ENCODE measurements around the gene XPO4.
"Not testable (repeated sequence)": the region's sequence is repeated elsewhere in the genome, so short reads cannot be mapped to it uniquely, and the experiment has no call there.

Gene XPO4

DNA sequence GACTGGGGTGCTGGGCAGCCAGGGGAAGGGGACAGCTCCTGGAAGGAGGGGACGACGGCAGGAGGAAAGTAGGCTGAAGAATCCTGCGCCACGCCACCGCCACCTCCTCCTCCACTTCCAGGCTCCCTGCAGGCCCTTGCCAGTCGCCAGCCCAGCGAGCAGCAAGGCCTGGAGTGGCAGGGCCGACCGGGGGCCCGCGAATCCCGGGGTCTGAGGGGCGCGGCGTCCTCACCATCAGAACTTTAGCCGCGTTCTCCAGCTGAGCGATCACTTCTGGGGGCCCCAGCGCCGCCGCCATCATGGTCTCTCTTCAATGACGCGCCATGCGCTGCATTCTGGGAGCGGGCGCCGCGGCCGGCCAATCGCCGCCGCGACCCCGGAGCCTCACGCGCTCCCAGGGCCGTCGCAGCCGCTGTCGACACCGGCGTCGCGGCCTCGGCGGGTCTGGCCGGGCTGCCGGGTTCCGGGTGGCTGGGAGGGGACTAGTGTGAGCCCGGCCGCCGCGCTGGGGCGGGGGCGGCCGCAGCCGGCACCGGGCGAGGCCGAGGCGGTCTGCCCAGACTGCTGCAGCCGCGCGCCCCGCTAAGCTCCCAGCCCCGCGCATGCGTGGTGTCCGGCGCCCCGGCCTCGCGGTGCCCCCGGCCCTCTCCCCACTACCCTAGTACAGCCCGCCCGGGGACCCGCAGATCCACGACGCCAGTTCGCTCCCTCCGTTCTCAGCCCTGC lies at the start of gene XPO4:
TSS of gene XPO4 (minus strand) at position 309 of the 726 bp plus-strand sequence. CDS start at position 301, 8 bp downstream.
- DNase-seq (ENCODE audit: low read depth), result peak; percentile 29

DNA sequence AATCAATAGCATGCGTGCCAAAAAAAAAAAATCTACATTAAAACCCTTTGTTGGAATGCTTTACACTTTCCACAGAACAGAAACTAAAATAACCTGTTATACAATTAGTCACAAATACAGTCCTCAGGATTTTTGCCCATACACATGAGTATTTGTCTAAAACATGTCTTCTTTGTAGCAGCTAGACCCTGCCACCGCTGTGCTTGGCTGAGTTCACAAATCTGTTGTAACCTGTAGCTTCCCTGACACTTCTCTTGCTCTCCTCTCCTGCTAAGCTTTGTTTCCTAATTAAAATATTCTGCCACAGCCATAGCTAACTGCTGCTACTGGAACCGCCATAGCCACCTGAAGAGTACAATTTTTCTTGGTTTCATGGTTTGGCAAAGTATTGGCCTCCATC lies 45.5 kb upstream of the XPO4 start:
- DNase-seq (ENCODE audit: low read depth), result not testable (repeated sequence)

DNA sequence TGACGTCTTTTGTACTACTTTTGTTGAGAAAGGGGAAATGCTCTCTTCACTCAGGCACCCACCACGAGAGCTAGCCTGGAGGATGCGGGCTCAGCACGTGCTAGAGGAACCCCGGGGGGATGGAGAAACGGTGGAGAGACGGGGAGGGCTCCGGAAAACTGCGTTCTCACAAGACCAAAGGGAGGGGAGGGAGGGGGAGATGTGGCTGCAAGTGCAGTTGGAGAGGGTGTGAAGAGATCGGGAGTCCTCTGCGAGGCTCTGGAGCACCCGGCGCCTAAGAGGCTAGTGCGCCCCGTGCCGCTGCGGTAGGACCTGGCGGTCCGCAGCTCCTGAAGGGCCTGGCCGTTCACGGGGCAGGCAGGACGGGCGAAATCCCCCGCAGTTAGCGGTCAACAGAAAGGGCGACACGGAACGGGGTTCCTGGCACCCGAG lies 43.4 kb upstream of the XPO4 start:
- DNase-seq (ENCODE audit: low read depth), result no peak

DNA sequence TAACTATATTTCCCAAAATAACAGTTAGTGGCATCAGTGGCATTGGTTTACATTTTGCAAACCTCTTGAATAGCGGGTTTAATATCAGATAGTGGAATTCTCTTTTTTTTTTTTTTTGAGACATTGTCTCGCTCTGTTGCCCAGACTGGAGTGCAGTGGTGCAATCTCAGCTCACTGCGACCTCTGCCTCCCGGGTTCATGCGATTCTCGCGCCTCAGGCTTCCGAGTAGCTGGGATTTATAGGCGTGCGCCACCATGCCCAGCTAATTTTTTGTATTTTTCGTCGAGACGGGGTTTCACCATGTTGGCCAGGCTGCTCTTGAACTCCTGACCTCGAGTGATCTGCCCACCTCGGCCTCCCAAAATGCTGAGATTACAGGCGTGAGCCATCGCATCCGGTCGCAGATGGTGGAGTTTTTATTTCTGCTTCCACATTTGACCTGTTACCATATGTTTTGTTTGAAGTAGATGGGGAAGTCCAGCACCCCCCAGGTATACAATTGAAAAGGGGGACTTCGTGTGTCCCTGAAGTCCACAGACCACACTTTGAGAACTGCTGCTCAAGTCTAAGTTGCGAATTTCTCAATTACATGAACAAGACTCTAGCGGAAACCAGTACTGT lies 40.5 kb upstream of the XPO4 start:
- DNase-seq (ENCODE audit: low read depth), result no peak

DNA sequence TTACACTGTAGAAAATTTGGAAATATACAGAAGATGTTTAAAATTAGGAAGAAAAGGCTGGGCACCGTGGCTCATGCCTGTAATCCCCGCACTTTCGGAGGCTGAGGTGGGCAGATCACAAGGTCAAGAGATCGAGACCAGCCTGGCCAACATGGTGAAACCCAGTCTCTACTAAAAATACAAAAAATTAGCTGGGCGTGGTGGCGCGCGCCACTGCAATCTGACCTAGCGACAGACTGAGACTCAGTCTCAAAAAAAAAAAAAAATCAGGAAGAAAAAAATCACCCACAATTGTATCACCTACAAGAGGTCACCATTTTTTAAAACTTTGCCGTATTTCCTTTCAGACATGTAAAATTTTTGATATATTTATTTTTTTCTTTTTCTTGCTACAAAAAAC lies 38.0 kb upstream of the XPO4 start:
- DNase-seq (ENCODE audit: low read depth), result not testable (repeated sequence)

DNA sequence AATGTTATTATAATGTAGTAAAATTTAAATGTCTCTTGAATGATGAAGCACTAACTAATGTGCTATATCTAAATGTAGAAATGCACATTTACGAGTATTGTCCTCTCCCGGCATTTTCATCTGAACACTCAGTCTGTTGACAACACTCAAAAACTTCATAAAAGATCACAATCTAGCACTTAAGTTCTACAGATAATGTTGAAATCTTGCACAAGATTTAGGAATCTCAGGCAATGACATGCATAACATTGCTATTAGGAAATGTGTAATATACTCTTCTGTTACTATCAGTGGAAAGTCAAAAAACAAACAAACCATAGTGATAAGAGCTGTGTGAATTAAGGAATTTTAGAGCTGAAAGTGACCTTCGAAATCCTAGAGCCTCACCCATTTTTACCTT lies 37.5 kb upstream of the XPO4 start:
- peak; percentile 59 for DNase-seq (ENCODE audit: low read depth)

DNA sequence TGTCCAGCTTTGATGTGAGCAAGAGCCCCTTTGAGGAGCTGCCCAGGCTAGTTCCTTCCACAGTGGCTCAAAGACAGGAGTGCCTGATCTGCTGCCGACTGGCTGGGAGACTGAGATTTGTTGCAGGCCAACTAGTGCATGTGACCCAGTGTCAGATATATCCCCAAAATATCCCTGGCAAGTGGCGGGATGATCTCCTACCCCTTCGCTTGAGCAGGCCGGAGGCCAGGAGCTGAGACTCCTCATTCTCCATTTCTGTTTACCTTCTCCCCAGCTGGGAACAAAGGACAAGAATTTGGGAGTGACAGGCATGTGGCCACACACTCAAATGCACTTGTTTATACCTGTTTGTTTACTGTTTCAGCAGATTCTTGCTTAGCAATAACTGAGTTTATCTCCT lies 37.1 kb upstream of the XPO4 start:
- no peak for DNase-seq (ENCODE audit: low read depth)

DNA sequence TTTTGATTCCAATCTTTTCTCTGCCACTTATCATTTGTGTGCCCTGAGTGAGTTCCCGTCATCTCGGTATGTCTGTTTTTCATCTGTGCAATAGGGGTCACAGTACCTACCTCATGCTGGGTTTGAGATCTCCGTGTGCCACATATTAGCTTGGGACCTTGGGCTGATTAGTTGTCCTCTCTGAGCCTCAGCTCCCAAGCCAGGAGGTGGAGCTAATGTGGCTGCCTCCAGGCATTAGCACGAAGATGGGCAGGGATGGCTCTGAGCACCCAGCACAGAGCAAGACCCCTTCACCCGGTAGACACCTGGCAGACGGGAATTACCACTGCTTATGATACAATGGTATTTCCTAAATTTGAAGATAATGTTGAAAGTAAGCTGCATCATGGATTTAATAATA lies 35.8 kb upstream of the XPO4 start:
- no peak for DNase-seq (ENCODE audit: low read depth)

DNA sequence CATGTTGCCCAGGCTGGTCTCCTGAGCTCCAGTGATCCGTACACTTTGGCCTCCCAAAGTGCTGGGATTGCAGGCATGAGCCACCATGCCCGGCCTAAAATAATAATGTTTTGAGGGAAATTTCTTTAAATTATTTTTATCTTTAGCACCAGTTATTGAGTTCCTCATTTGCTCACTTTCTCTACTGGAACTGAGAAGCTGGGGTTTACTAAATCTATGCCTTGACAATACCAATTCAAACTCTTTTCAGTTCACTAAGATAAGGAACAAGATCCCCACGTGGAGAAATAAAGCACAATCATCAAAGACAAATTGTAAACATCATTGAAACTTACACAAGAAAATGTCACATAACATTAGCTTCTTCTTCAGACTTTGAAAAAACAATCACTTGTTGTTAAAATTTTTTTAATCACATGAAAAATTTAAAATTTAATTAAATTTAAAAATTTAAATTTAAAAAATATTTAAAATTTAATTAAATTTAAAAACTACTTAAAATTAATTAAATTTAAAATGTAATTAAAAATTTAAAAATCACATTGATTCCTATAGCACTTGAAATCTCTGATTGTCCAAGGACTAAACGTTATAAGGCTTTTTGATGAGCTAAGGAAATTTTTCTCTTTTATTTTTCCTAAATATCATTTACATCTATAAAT lies 25.2 kb upstream of the XPO4 start:
- no peak for DNase-seq (ENCODE audit: low read depth)

DNA sequence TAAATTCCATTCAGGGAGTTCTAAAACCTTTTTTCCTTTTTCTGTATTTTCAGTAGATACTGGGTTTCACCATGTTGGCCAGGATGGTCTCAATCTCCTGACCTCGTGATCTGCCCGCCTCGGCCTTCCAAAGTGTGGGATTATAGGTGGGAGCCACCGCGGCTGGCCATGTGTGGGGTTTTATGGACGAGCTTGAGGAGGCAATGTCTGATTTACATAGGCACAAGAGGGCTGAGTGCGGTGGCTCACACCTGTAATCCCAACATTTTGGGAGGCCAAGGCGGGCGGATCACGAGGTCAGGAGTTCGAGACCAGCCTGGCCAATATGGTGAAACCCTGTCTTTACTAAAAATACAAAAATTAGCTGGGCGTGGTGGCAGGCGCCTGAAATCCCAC lies 22.8 kb upstream of the XPO4 start:
- DNase-seq (ENCODE audit: low read depth), result not testable (repeated sequence)

DNA sequence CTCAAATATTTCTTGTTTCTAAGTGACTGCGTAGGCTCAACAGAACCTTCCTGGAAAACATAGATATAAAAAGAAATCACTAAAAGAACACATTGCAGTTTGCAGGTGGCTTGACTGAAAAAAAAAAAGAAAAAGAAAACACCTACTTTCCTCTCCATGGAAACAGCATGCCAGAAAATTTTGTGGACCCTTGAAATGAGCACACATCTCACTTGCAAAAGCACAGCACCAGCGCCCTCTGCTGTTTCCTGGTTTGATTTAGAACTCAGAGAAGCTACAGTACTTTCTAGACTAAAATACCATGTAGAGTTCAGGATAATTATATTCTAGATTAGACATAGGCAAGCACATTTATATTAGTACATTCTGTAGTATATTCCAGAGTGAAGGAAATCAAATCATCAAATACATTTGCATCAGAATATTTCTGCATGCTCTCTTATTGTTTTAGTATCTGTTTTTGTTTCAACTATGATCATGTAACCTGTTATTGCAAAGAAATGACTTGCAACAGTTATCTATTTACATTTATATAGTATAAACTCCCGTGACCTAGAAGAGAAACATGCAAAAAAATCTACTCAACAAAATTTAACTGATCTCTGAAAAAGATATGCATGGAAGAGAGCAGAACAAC lies 22.3 kb upstream of the XPO4 start:
- DNase-seq (ENCODE audit: low read depth), result no peak

DNA sequence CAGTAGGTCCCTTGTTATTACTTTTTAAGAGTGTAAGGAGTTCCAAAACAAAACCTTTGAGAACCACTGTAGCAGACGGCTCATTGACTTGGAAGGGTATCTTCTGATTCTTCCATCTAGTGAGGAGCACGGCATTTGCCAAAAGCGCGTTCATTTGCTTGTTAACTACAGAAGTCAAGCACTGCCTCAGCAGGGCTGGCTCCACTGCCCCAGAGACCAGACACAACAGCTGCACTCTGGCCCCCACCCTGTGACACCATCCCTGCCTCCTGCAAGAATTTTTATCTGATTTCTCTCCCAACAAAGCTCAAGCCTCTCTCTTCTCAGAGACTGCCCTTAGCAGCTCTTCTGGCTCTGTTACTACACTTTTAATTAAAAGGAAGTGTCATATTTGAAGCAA lies 20.7 kb upstream of the XPO4 start:
- DNase-seq (ENCODE audit: low read depth), result no peak

DNA sequence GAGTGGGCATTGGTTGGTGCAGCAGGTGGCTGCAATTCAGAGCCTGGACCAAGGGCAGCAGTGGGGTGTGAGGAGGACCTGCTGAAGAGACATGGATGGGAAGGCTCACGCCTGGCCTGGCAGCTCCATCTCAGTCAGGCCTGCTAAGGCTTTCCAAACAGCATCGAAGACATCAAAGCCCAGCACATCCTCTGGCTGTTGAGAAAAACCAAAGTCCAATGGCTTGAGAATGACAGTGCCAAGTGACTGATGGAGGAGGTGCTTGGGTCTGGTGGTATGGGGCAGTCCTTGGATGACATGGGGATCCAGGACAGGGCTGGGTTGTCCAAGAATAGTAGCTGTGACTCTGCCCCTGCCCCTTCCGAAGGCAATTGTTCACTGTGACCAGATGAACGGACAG lies 19.0 kb upstream of the XPO4 start:
- DNase-seq (ENCODE audit: low read depth), result no peak

DNA sequence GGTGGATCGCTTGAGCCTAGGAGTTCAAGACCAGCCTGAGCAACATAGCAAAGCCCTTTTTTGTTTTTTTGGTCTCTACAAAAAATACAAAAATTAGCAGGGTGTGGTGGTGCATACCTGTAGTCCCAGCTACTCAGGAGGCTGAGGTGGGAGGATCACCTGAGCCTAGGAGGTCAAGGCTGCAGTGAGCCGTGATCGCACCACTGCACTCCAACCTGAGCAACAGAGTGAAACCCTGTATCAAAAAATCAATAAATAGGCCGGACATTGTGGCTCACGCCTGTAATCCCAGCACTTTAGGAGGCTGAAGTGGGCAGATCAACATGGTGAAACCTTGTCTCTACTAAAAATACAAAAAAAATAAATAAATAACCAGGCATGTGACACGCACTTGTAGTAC lies 13.1 kb upstream of the XPO4 start:
- DNase-seq (ENCODE audit: low read depth), result not testable (repeated sequence)

DNA sequence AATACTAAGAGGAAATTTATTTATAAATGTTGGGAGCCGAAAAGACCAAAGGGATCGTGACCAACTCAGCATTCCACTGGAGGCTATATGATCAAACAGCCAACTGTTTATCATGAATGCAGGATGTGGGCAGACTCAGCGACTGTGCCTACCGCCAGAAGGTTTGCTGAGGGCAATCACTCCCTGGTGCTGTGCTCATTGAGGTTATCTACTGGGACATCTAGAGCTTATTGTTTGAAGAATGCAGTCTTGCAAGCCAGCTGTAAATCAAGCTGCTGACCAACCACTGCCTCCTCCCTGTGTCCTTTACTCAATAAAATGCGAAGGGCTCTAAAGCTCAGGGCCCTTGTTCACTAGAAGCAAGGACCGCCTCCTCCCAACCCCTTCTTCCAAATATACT lies 8.5 kb upstream of the XPO4 start:
- DNase-seq (ENCODE audit: low read depth), result no peak

DNA sequence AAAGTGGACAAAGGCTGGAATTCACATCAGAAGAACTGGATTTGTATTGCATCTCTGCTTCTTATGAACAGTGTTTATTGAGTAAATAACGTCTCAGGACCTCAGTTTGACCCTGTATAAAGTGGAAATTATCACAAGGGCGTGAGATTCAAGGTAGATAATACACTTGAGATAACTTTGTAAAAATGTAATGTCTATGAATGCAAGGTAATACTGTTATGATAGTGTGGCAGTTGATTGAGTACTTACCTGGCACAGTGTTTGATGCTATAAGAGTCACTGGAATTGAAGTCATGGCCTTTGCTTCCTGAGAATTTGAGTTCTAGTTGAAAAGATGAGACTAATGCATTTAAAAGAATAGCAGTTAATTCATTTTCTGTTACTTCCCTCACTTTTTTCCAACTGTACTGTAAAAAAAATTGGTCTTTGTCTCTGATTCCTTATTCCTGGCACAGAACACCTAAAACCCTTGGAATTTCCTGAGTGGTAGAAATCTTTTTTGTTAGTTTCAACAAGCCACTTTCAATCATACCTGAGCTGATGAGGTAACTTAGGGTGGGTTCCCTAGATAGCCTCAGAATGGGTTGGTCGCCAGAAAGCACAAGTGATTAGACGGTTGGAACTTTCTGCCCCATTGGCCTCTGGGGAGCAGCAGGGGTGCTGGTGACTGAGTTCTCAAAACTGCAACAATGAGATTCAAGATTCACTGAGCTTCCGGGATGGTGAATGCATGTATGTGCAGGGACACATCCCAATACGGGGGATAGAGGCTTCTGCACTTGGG lies 6.4 kb upstream of the XPO4 start:
- no peak for DNase-seq (ENCODE audit: low read depth)

DNA sequence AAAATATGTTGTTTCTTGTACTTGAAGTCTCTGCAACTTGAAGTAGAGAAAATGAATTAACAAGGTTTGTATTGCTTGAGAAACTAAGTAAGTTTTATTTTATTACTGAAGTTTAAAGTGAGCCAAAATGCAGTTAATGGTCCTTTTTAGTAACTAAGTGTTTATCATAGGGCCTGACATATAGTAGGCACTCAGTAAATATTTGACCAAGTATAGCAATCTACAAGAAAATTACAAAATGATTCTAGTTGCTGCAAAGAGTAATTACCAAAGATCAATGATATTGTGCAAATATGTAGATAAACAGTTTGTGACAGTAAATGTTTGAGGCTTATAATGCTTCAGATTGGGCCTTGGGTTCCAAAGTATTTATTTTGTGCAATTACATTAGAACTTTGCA lies 2.4 kb upstream of the XPO4 start:
- DNase-seq (ENCODE audit: low read depth), result no peak

DNA sequence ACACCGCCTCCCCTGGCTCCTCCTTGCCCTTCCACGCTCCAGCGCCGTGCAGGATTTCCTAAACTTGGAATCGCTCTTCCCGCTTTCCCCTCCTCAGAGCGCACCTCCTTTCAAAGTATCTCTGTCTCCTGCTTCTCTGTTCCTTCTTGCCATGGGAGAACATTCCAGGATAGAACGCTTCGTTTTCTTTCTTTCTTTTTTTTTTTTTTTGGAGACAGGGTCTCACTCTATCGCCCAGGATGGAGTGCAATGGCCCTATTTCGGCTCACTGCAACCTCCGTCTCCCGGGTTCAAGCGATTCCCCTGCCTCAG lies 574 bp upstream of the XPO4 start:
- no peak for DNase-seq (ENCODE audit: low read depth)

DNA sequence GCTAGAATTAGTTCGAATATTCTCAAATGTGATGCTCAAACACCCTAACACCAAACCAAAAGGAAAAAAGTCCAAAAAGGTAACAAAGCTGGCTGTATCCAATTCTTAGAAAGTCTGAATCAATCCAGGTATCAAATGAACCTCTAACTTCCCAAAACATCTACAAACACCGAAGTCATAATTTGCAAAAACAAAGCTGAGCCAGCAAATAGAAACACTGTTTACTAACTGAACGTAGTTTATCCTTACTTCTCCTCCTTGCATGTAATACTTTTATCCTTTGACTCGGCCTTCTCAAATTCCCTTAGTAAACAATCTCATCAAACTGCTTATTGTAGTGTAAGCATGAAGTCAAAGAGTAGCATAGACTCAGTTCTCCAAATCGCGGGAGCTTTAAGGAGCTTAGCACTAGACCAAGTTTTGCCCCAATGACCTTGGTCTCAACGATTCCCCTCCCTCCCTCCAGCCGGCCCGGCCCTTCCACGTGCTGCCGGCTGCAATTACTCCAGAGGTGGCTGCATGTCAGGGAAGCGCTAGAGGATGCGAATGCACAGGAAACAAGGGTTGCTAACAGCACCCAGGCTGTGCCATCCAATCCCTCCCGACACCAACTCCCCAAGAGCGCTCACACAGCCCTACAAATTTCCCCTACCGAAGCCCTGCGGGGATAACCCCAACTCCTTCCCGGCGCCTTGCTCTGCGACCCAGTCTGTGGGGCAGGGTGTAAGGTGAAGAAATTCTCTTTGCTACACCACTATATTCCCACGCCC lies 693 bp downstream of the XPO4 start:
- DNase-seq (ENCODE audit: low read depth), result peak; percentile 3

DNA sequence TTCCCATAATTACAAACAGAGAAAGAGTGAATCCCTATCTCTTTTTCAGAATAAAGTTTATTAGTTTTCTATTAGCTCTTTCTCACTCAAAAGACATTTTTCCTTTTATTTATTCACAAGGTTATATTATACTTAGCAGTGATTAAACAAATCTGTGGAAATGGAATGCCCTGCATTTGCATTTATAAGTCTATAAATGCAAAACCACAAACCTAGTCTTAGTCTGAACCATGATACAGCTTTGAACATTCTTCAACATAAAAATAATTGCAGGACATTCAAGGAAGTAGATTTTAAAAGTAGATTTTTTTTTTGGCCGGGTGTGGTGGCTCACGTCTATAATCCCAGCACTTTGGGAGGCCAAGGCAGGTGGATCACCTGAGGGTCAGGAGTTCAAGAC lies 8.3 kb downstream of the XPO4 start:
- DNase-seq (ENCODE audit: low read depth), result no peak

DNA sequence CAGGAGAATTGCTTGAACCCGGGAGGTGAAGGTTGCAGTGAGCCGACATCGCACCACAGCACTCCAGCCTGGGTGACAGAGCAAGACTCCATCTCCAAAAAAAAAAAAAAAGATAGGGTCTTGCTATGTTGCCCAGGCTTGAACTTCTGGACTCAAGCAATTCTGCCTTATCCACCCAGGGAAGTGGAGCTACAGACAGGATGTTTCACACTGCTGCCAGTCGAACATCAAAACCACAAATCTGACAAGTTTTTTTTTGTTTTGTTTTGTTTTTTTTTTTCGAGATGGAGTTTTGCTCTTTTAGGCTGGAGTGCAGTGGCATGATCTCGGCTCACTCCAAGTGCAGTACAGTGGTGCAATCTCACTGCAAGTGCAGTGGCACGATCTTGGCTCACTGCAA lies 10.8 kb downstream of the XPO4 start:
- no peak for DNase-seq (ENCODE audit: low read depth)

DNA sequence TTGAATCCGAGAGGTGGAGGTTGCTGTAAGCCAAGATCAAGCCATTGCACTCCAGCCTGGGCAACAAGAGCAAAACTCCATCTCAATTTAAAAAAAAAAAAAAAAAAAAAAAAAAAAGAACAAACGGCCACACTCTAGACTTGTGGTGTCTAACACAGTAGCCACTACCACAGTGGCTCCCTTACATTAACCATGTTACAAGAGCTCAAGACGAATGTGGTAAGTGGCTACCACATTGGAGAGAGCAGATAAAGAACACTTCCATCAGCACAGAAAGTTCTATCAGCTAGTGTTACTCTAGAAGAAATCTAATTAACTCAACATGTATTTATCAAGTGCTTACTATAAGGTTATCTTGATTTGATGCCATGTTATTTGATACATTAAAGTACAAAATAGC lies 11.5 kb downstream of the XPO4 start:
- no peak for DNase-seq (ENCODE audit: low read depth)

Data from GM04503 (cell line).